K562 (cell line): ENCODE results near the gene P2RX1. TPM values are rescaled to one million over a fixed set of nuclear protein-coding genes. Genes with fewer than 3 reads are reported as not detected.
A peak's percentile ranks its signal among the peaks of the same experiment; 100 is the strongest.

Experiments
- ATAC-seq: fragments of 200-7000 bp; cut with Tn5 transposase; 3 replicates; pipeline ENCODE4 v1.9.1; 2020; ENCODE audit warnings: moderate library complexity
- BruUV-seq: library from RNA; stranded (reverse); fragments of 400-500 nt; replicated peaks from 2 replicates; lab custom pipeline; 2021; lab: Mats Ljungman, UMichigan
- CTCF ChIA-PET: fragments of 300-600 bp; formaldehyde crosslinking; extraction: SDS; loops from one replicate; lab custom pipeline; 2021; ENCODE audit warnings: low intra/inter-chr PET ratio; lab: Yijun Ruan, JAX
- POLR2A ChIA-PET: fragments of 300-600, 350-650 bp; sonication (Branson Sonifier 250); formaldehyde crosslinking; extraction: SDS; loops from one replicate; lab custom pipeline; 2021; ENCODE audit warnings: antibody characterized with exemption, inconsistent platforms; lab: Yijun Ruan, JAX
- DNase-seq, 4 experiments: peaks; one replicate each; pipeline versions ENCODE4 v3.0.0 to v3.0.0-alpha.2; 2011 to 2018; ENCODE audit warnings: low spot score in 3 of 4, mixed read lengths in 3 of 4; ENCODE audit errors: extremely low read depth in 1 of 4
- FAIRE-seq: peaks from 2 replicates; lab custom pipeline; 2011; peaks lifted over from hg19 to GRCh38; lab: Jason Lieb, UNC
- H2AFZ ChIP-seq: 2 replicates; pipeline ENCODE4 v1.6.0; 2011; ENCODE audit warnings: low read depth, low read length, control low read depth, inconsistent platforms
- H3K27ac ChIP-seq: fragments of 200-600 bp; 3 replicates; pipeline ENCODE4 v1.8.0; 2011; ENCODE audit warnings: low read depth, mild to moderate bottlenecking, control low read depth, inconsistent platforms, low read length, moderate library complexity, mixed read lengths; ENCODE audit errors: extremely low read depth
- H3K27me3 ChIP-seq, 2 experiments: fragments of 300-600 bp in 1 of 2; 2 replicates in 1 of 2; 3 replicates in 1 of 2; pipeline versions ENCODE4 v1.6.0 to v1.8.0; 2011; ENCODE audit warnings: inconsistent platforms in 2 of 2, low read length in 2 of 2, mild to moderate bottlenecking in 1 of 2, mixed read lengths in 1 of 2, moderate library complexity in 1 of 2; ENCODE audit not compliant: control insufficient read depth in 2 of 2, insufficient read depth in 2 of 2
- H3K36me3 ChIP-seq: fragments of 300-600 bp; 3 replicates; pipeline ENCODE4 v1.8.0; 2011; ENCODE audit warnings: mild to moderate bottlenecking, low read length, inconsistent platforms; ENCODE audit not compliant: control insufficient read depth, insufficient read depth
- H3K4me1 ChIP-seq, 2 experiments: fragments of 200-600 bp in 1 of 2; replicated peaks in 1 of 2; 2 replicates in 1 of 2; 3 replicates in 1 of 2; pipeline versions ENCODE4 v1.5.1 to v1.8.0; 2011; ENCODE audit warnings: inconsistent platforms in 2 of 2, low read length in 2 of 2, mild to moderate bottlenecking in 1 of 2, mixed read lengths in 1 of 2, moderate library complexity in 1 of 2; ENCODE audit not compliant: control insufficient read depth in 2 of 2, insufficient read depth in 2 of 2
- H3K4me2 ChIP-seq: 2 replicates; pipeline ENCODE4 v1.6.1; 2011; ENCODE audit warnings: low read length, control low read depth, inconsistent platforms, mixed read lengths; ENCODE audit not compliant: insufficient read depth
- H3K4me3 ChIP-seq: fragments of 200-600 bp; sonication (generic), shearing (Covaris generic); 2 replicates; pipeline ENCODE4 v1.5.1; 2016; ENCODE audit warnings: control low read depth, inconsistent platforms
- H3K79me2 ChIP-seq: fragments of 200-600 bp; 3 replicates; pipeline ENCODE4 v1.8.0; 2011; ENCODE audit warnings: low read length, inconsistent platforms; ENCODE audit not compliant: control insufficient read depth, insufficient read depth
- H3K9ac ChIP-seq, 2 experiments: 2 replicates each; pipeline versions ENCODE4 v1.6.0 to v1.6.1; 2011; ENCODE audit warnings: low read depth in 2 of 2, low read length in 2 of 2, control low read depth in 1 of 2, inconsistent platforms in 1 of 2, mild to moderate bottlenecking in 1 of 2, mixed read lengths in 1 of 2; ENCODE audit not compliant: insufficient read depth in 1 of 2
- H3K9me1 ChIP-seq: one replicate; pipeline ENCODE4 v1.6.0; 2011; ENCODE audit warnings: inconsistent platforms, mild to moderate bottlenecking, low read length, moderate library complexity; ENCODE audit not compliant: control insufficient read depth, insufficient read depth
- H3K9me3 ChIP-seq: replicated peaks from 2 replicates; pipeline ENCODE4 v1.5.1; 2011; ENCODE audit warnings: low read depth, low read length, inconsistent platforms; ENCODE audit not compliant: control insufficient read depth, insufficient read depth
- H4K20me1 ChIP-seq: replicated peaks from 2 replicates; pipeline ENCODE4 v1.6.1; 2011; ENCODE audit warnings: low read length, inconsistent platforms, mixed read lengths; ENCODE audit not compliant: control insufficient read depth, insufficient read depth
- BCOR ChIP-seq: fragments of 450-650 bp; IDR thresholded peaks from 2 replicates; pipeline ENCODE4 v1.6.1; 2016
- HDAC2 ChIP-seq: fragments of 450-650 bp; IDR thresholded peaks from 2 replicates; pipeline ENCODE4 v1.6.1; 2016; ENCODE audit warnings: mild to moderate bottlenecking
- KDM1A ChIP-seq, 2 experiments: fragments of 450-650 bp; IDR thresholded peaks; 2 replicates each; pipeline ENCODE4 v1.6.1; 2016; ENCODE audit warnings: mild to moderate bottlenecking in 2 of 2
- L3MBTL2 ChIP-seq: fragments of 450-650 bp; IDR thresholded peaks from 2 replicates; pipeline ENCODE4 v1.6.1; 2016; ENCODE audit warnings: mild to moderate bottlenecking, moderate library complexity
- POLR3A ChIP-seq: IDR thresholded peaks from 2 replicates; pipeline ENCODE4 v1.6.1; 2011; ENCODE audit warnings: borderline replicate concordance, mild to moderate bottlenecking, moderate library complexity; ENCODE audit not compliant: insufficient read length, insufficient read depth; ENCODE audit errors: extremely low read depth
- RBM39 ChIP-seq: fragments of 200-400 bp; formaldehyde crosslinking; optimal IDR thresholded peaks from 2 replicates; pipeline ENCODE3; 2018; ENCODE audit warnings: low read depth, low read length
- SMARCA5 ChIP-seq: fragments of 450-650 bp; IDR thresholded peaks from 2 replicates; pipeline ENCODE4 v1.6.1; 2016
- U2AF2 ChIP-seq: fragments of 200-400 bp; formaldehyde crosslinking; optimal IDR thresholded peaks from 2 replicates; pipeline ENCODE3; 2017; ENCODE audit warnings: low read depth, mild to moderate bottlenecking, low read length
- ZFP36 ChIP-seq: fragments of 150-350 bp; IDR thresholded peaks from 2 replicates; pipeline ENCODE4 v1.6.1; 2018; ENCODE audit warnings: low read length, low read depth; ENCODE audit not compliant: partially characterized antibody
- WGBS: fragments of 100-300 bp; shearing (Covaris generic); methylation state at CpG from one replicate; pipeline ENCODE4 v1.1.6; 2016; ENCODE audit warnings: low coverage, mixed read lengths; ENCODE audit not compliant: insufficient coverage; ENCODE audit errors: missing lambda C conversion rate; 5-methylcytosine and 5-hydroxymethylcytosine counted together
- in situ Hi-C: fragments of 300-500 bp; cut with MboI; formaldehyde crosslinking; loops from 4 replicates; pipeline ENCODE4 v1.15.0; 2018; ENCODE audit warnings: inconsistent platforms, mixed read lengths
- intact Hi-C: fragments of 100-400 bp; cut with micrococcal nuclease; formaldehyde crosslinking; loops from 2 replicates; pipeline ENCODE4 v1.14.2; 2022
- polyA plus RNA-seq, 8 experiments: library from polyadenylated mRNA; depleted of rRNA in 4 of 8; stranded (reverse) in 5 of 8; unstranded in 3 of 8; fragments of >200 nt; fragmentation: Nextera tagmentation in 2 of 8; fragmentation: Illumina TruSeq in 1 of 8; extraction: Ambion mirVana in 2 of 8; extraction: Trizol in 1 of 8; gene quantifications; 2 replicates each; pipeline versions ENCODE4 v1.2.1 to v1.2.3, GENCODE V29; 2011 to 2014; ENCODE audit warnings: inconsistent platforms in 1 of 8, missing spikeins in 1 of 8
- total RNA-seq, 7 experiments: library from RNA; depleted of rRNA in 6 of 7; stranded (reverse); fragments of >200 nt in 6 of 7; fragmentation: Illumina TruSeq in 2 of 7; extraction: Trizol in 2 of 7; gene quantifications; 2 replicates each; pipeline versions ENCODE4 v1.2.1 to v1.2.3, GENCODE V29; 2011 to 2021; ENCODE audit warnings: low replicate concordance in 1 of 7

The P2RX1 gene
- total and polyA plus RNA-seq, 9 of the 15 experiments (the other 6 are each of a cell fraction or from before 2014, with no cell fraction given), result 0.27 to 20.3 (median 10.3) TPM

GRCh38 chr17:3887394-3887793, 28.9 kb downstream of the P2RX1 start:
- intact Hi-C loops (no loop called here), in situ Hi-C loops (no loop called here)
- DNase-seq, result no peak
- Histone ChIP-seq H3K9ac (peak overlapping the region in 1 of 2 experiments; percentile 71; a peak in 2 of 4 replicates), H4K20me1 (no peaks in the 10 kb centered on the region), H3K36me3 (peaks cover 26% of the 10 kb centered on the region; the same call in 1 of the 3 replicates), H3K4me2 (no peak overlapping the region), H3K4me3 (no peak overlapping the region), H3K9me1 (no peaks in the 10 kb centered on the region), H3K27ac (no peak overlapping the region; the same call in 2 of the 3 replicates), H3K4me1 (peaks cover 26 to 57% of the 10 kb centered on the region in 2 experiments), H3K79me2 (peaks cover 35% of the 10 kb centered on the region), H3K27me3 (no peaks in the 10 kb centered on the region), H3K9me3 (no peaks in the 10 kb centered on the region), H2AFZ (no peak overlapping the region)
- no peak for FAIRE-seq
- TF ChIP-seq U2AF2 (no peak), L3MBTL2 (no peak), ZFP36 (peak; percentile 94), RBM39 (no peak), KDM1A (IDR thresholded peaks at IDR 0.05) (peak in 1 of 2 experiments; percentile 9; a peak in 1 of 4 replicates), POLR3A (no peak), HDAC2 (no peak), SMARCA5 (peak; percentile 97), BCOR (peak; percentile 88)
- ChIA-PET POLR2A (no interaction called here), CTCF (no interaction called here)
- no peak for ATAC-seq
- WGBS, result no CpG with 5 or more reads among the region's 2 CpGs
- no TSS peak for BruUV-seq
